Central memory CD4-positive, alpha-beta T cell (primary cell): Measurements from ENCODE around the gene NKX2-2.

Experiments used
- DNase-seq: peaks from one replicate; pipeline ENCODE4 v3.0.0; 2022

NKX2-2 gene

GRCh38 chr20:21521596-21522480 lies 8.0 kb upstream of the NKX2-2 start:
- DNase-seq = no peak

- no peak for DNase-seq
Measured at GRCh38 chr20:21520702-21521595, 7.1 kb upstream of the NKX2-2 start.

GRCh38 chr20:21519136-21519584 lies 5.3 kb upstream of the NKX2-2 start:
- no peak for DNase-seq

GRCh38 chr20:21518292-21518991 lies 4.6 kb upstream of the NKX2-2 start:
- DNase-seq = no peak

- DNase-seq = no peak
Measured at GRCh38 chr20:21517566-21518277, 3.9 kb upstream of the NKX2-2 start.

- no peak for DNase-seq
Measured at GRCh38 chr20:21516861-21517565, 3.1 kb upstream of the NKX2-2 start.

GRCh38 chr20:21516180-21516567 lies 2.3 kb upstream of the NKX2-2 start:
- DNase-seq = no peak

GRCh38 chr20:21515300-21516179 lies 1.7 kb upstream of the NKX2-2 start:
- no peak for DNase-seq

GRCh38 chr20:21514553-21515251 lies 838 bp upstream of the NKX2-2 start:
- DNase-seq = no peak

- DNase-seq = no peak
Measured at GRCh38 chr20:21513181-21513663, 642 bp downstream of the NKX2-2 start.

GRCh38 chr20:21512634-21513180 lies 1.2 kb downstream of the NKX2-2 start:
- no peak for DNase-seq

GRCh38 chr20:21511850-21512633 lies 1.8 kb downstream of the NKX2-2 start:
- DNase-seq = no peak

GRCh38 chr20:21511485-21511849 lies 2.4 kb downstream of the NKX2-2 start:
- no peak for DNase-seq

GRCh38 chr20:21510414-21511384 lies 3.2 kb downstream of the NKX2-2 start:
- no peak for DNase-seq

GRCh38 chr20:21509597-21510371 lies 4.1 kb downstream of the NKX2-2 start:
- no peak for DNase-seq

GRCh38 chr20:21509079-21509596 lies 4.7 kb downstream of the NKX2-2 start:
- no peak for DNase-seq
